Endothelial cell of umbilical vein (primary cell): ENCODE results near the gene ANKRD34A. TPM values are rescaled to one million over a fixed set of nuclear protein-coding genes. Genes with fewer than 3 reads are reported as not detected.
"Not testable (repeated sequence)": the region's sequence is repeated elsewhere in the genome, so short reads cannot be mapped to it uniquely, and the experiment has no call there.

Source experiments
- BruUV-seq: library from RNA; stranded (reverse); fragments of 400-500 nt; replicated peaks from 2 replicates; lab custom pipeline; 2021; lab: Mats Ljungman, UMichigan
- CTCF ChIA-PET: fragments of 300-600, 350-600 bp; sonication (Branson Sonifier 250); formaldehyde crosslinking; loops from one replicate; lab custom pipeline; 2021; ENCODE audit warnings: antibody characterized with exemption, inconsistent platforms; lab: Charles Lee
- POLR2A ChIA-PET: fragments of 300-600, 350-600 bp; sonication (Branson Sonifier 250); formaldehyde crosslinking; loops from one replicate; lab custom pipeline; 2021; ENCODE audit warnings: antibody characterized with exemption, inconsistent platforms; lab: Charles Lee
- DNase-seq: peaks from one replicate; pipeline ENCODE4 v3.0.0-alpha.2; 2011; ENCODE audit warnings: low read depth, low spot score
- FAIRE-seq: peaks from 2 replicates; lab custom pipeline; 2011; peaks lifted over from hg19 to GRCh38; lab: Jason Lieb, UNC
- H2AFZ ChIP-seq: 2 replicates; pipeline ENCODE4 v1.6.0; 2012; ENCODE audit warnings: low read depth, low read length, control low read depth, inconsistent platforms
- H3K27ac ChIP-seq: 2 replicates; pipeline ENCODE4 v1.5.1; 2011; ENCODE audit warnings: low read depth, mild to moderate bottlenecking, control low read depth, low read length, moderate library complexity; ENCODE audit not compliant: insufficient read depth
- H3K27me3 ChIP-seq, 2 experiments: 2 replicates each; pipeline versions ENCODE4 v1.6.0 to v1.6.1; 2011; ENCODE audit warnings: low read length in 2 of 2, mixed read lengths in 1 of 2; ENCODE audit not compliant: control insufficient read depth in 2 of 2, insufficient read depth in 2 of 2
- H3K36me3 ChIP-seq, 2 experiments: 2 replicates in 1 of 2; 3 replicates in 1 of 2; pipeline ENCODE4 v1.5.1; 2011; ENCODE audit warnings: low read length in 2 of 2, mild to moderate bottlenecking in 1 of 2, moderate library complexity in 1 of 2; ENCODE audit not compliant: control insufficient read depth in 2 of 2, insufficient read depth in 2 of 2; ENCODE audit errors: extremely low read depth in 1 of 2
- H3K4me1 ChIP-seq: 3 replicates; pipeline ENCODE4 v1.5.1; 2011; ENCODE audit warnings: mild to moderate bottlenecking, low read length; ENCODE audit not compliant: control insufficient read depth, insufficient read depth; ENCODE audit errors: extremely low read depth
- H3K4me2 ChIP-seq: 2 replicates; pipeline ENCODE4 v1.6.1; 2011; ENCODE audit warnings: low read length, control low read depth, mixed read lengths; ENCODE audit not compliant: insufficient read depth
- H3K4me3 ChIP-seq, 3 experiments: fragments of 200-600 bp in 1 of 3; sonication (generic), shearing (Covaris generic) in 1 of 3; replicated peaks in 1 of 3; 2 replicates each; pipeline ENCODE4 v1.5.1; 2011 to 2016; ENCODE audit warnings: control low read depth in 3 of 3, low read length in 3 of 3, mild to moderate bottlenecking in 2 of 3, inconsistent platforms in 1 of 3, low read depth in 1 of 3, moderate library complexity in 1 of 3; ENCODE audit not compliant: insufficient read depth in 1 of 3
- H3K79me2 ChIP-seq: 2 replicates; pipeline ENCODE4 v1.6.0; 2012; ENCODE audit warnings: low read length, inconsistent platforms; ENCODE audit not compliant: control insufficient read depth, insufficient read depth
- H3K9ac ChIP-seq: replicated peaks from 2 replicates; pipeline ENCODE3; 2011; ENCODE audit warnings: low read length, control low read depth; ENCODE audit not compliant: insufficient read depth; ENCODE audit errors: extremely low read depth
- H3K9me1 ChIP-seq: replicated peaks from 3 replicates; pipeline ENCODE4 v1.6.0; 2011; ENCODE audit warnings: mild to moderate bottlenecking, low read length; ENCODE audit not compliant: control insufficient read depth, insufficient read depth; ENCODE audit errors: extremely low read depth
- H3K9me3 ChIP-seq: replicated peaks from 2 replicates; pipeline ENCODE4 v1.5.1; 2012; ENCODE audit warnings: low read length, inconsistent platforms; ENCODE audit not compliant: control insufficient read depth, insufficient read depth
- H4K20me1 ChIP-seq: replicated peaks from 2 replicates; pipeline ENCODE3; 2011; ENCODE audit warnings: mild to moderate bottlenecking, low read length; ENCODE audit not compliant: control insufficient read depth, insufficient read depth; ENCODE audit errors: extremely low read depth
- CTCF ChIP-seq, 2 donors: IDR thresholded peaks; 1 replicate in 1 of 2; 2 replicates in 1 of 2; pipeline ENCODE4 v1.5.1; 2011; ENCODE audit warnings: low read length in 2 of 2, mild to moderate bottlenecking in 2 of 2, moderate library complexity in 2 of 2, control low read depth in 1 of 2, inconsistent platforms in 1 of 2, low read depth in 1 of 2; ENCODE audit not compliant: insufficient read depth in 1 of 2; ENCODE audit errors: extremely low read depth in 1 of 2
- EZH2 ChIP-seq: IDR thresholded peaks from 2 replicates; pipeline ENCODE4 v1.6.1; 2012; ENCODE audit warnings: borderline replicate concordance, low read depth, mild to moderate bottlenecking, moderate library complexity, low read length, inconsistent platforms; ENCODE audit not compliant: severe bottlenecking
- FOS ChIP-seq: IDR thresholded peaks from 2 replicates; pipeline ENCODE4 v1.6.1; 2011; ENCODE audit warnings: mild to moderate bottlenecking, low read length, moderate library complexity, borderline replicate concordance; ENCODE audit not compliant: insufficient read depth
- GATA2 ChIP-seq: IDR thresholded peaks from 2 replicates; pipeline ENCODE4 v1.7.0; 2011; ENCODE audit warnings: low read depth, mild to moderate bottlenecking, moderate library complexity, mixed read lengths, low read length; ENCODE audit not compliant: insufficient read length, insufficient read depth
- JUN ChIP-seq: IDR thresholded peaks from 2 replicates; pipeline ENCODE4 v1.6.1; 2011; ENCODE audit warnings: borderline replicate concordance, low read depth; ENCODE audit not compliant: insufficient read length, insufficient read depth
- MAX ChIP-seq: IDR thresholded peaks from 2 replicates; pipeline ENCODE4 v1.6.1; 2011; ENCODE audit not compliant: insufficient read depth, insufficient read length
- MYC ChIP-seq: IDR thresholded peaks from one replicate; pipeline ENCODE4 v1.6.1; 2011; ENCODE audit warnings: mild to moderate bottlenecking, low read depth, low read length
- POLR2A ChIP-seq: IDR thresholded peaks from 2 replicates; pipeline ENCODE4 v1.6.1; 2012; ENCODE audit warnings: low read depth, mild to moderate bottlenecking, control low read depth, low read length
- POLR2AphosphoS5 ChIP-seq: IDR thresholded peaks from 2 replicates; pipeline ENCODE4 v1.6.1; 2012; ENCODE audit warnings: low read depth, mild to moderate bottlenecking, control low read depth, low read length, moderate library complexity; ENCODE audit not compliant: insufficient read depth
- dilution Hi-C: fragments of 300-500 bp; cut with MboI; formaldehyde crosslinking; loops from one replicate; pipeline ENCODE4 v1.15.0; 2019; ENCODE audit warnings: low sequenced_read_pairs; ENCODE audit not compliant: extremely low pct_ligation_motif_present
- intact Hi-C: fragments of 100-400 bp; cut with micrococcal nuclease; formaldehyde crosslinking; loops from one replicate; pipeline ENCODE4 v1.10.0; 2022
- polyA plus RNA-seq, 4 experiments: library from polyadenylated mRNA; depleted of rRNA in 3 of 4; stranded (reverse) in 3 of 4; unstranded in 1 of 4; fragments of >200 nt; gene quantifications; 2 replicates each; pipeline versions ENCODE4 v1.2.1 to v1.2.3, GENCODE V29; 2011 to 2012; ENCODE audit warnings: missing spikeins in 1 of 4
- total RNA-seq: library from RNA; stranded (reverse); gene quantifications from 2 replicates; pipeline ENCODE4 v1.2.3, GENCODE V29; 2021

Gene ANKRD34A
- total and polyA plus RNA-seq, 2 donors (not counting 3 experiments of a cell fraction or from before 2014, with no cell fraction given): 0.24 to 0.43 TPM

GRCh38 chr1:145935708-145936107, 28.7 kb downstream of the ANKRD34A start:
- Histone ChIP-seq H3K79me2 (no peaks in the 10 kb centered on the region), H3K9ac (no peak overlapping the region), H3K4me1 (no peaks in the 10 kb centered on the region), H3K9me1 (no peaks in the 10 kb centered on the region), H3K27ac (no peak overlapping the region), H3K4me2 (no peak overlapping the region), H3K9me3 (no peaks in the 10 kb centered on the region), H3K4me3 (no peak overlapping the region), H3K27me3 (no peaks in the 10 kb centered on the region), H3K36me3 (peaks cover 10 to 14% of the 10 kb centered on the region in 2 experiments), H4K20me1 (no peaks in the 10 kb centered on the region), H2AFZ (no peak overlapping the region)
- TF ChIP-seq GATA2 (no peak), POLR2A (no peak), FOS (no peak), POLR2AphosphoS5 (no peak), MYC (no peak), JUN (no peak), MAX (no peak), CTCF (IDR thresholded peaks at IDR 0.05; ENCODE audit: extremely low read depth in 1 of 2, insufficient read depth in 1 of 2, low read depth in 1 of 2, low read length in 2 of 2) (no peak), EZH2 (no peak)
- dilution Hi-C loops (no loop called here), intact Hi-C loops (no loop called here)
- CTCF ChIA-PET: interaction anchor here (1.2 kb wide), 1 partner anchor 26 kb away, joined by 3 read pairs; the partner anchor contains the start of gene ITGA10
- no peak for FAIRE-seq
- no TSS peak for BruUV-seq
- DNase-seq: no peak
- POLR2A ChIA-PET: interaction anchor here (1.8 kb wide), 1 partner anchor 8 kb away, joined by 5 read pairs; the partner anchor contains the start of gene RBM8A

- H3K4me3 ChIP-seq, H3K9ac ChIP-seq, H3K9me1 ChIP-seq, H3K9me3 ChIP-seq, intact Hi-C loops, POLR2A ChIA-PET, H3K27ac ChIP-seq, DNase-seq, BruUV-seq, CTCF ChIA-PET, dilution Hi-C loops, H2AFZ ChIP-seq, H3K79me2 ChIP-seq, H3K4me2 ChIP-seq, H3K27me3 ChIP-seq, H4K20me1 ChIP-seq, FAIRE-seq, H3K4me1 ChIP-seq: not testable (repeated sequence)
- H3K36me3 ChIP-seq: peaks cover 10 to 14% of the 10 kb centered on the region in 2 experiments
These were observed 31.8 kb downstream of the ANKRD34A start for GRCh38 chr1:145932522-145933009.
